Esophagus muscularis mucosa (tissue), 4 donors: ENCODE data around the gene ASPHD2.

Source experiments
- CTCF ChIP-seq, 3 experiments: fragments of 200-600 bp in 2 of 3; fragments of 450-650 bp in 1 of 3; sonication (generic) in 2 of 3; IDR thresholded peaks; one replicate each; pipeline ENCODE4 v1.5.1; 2017 to 2019; ENCODE audit warnings: antibody characterized with exemption in 3 of 3, mild to moderate bottlenecking in 2 of 3, moderate library complexity in 1 of 3
- EP300 ChIP-seq: sonication (generic); formaldehyde crosslinking; IDR thresholded peaks from one replicate; pipeline ENCODE4 v1.6.1; 2017; ENCODE audit warnings: antibody characterized with exemption
- POLR2AphosphoS5 ChIP-seq, 2 donors: sonication (generic); formaldehyde crosslinking; IDR thresholded peaks; one replicate each; pipeline ENCODE4 v1.6.1; 2017; ENCODE audit warnings: antibody characterized with exemption in 2 of 2

GRCh38 chr22:26431261-26431995 lies 2.4 kb downstream of the ASPHD2 start:
- TF ChIP-seq CTCF (IDR thresholded peaks at IDR 0.05) (no peak), POLR2AphosphoS5 (IDR thresholded peaks at IDR 0.05) (no peak), EP300 (no peak)
